Colonic mucosa (tissue), 4 donors: Measurements from ENCODE around the gene AP2S1. TPM values are rescaled to one million over a fixed set of nuclear protein-coding genes. Genes with fewer than 3 reads are reported as not detected.

Experiments
- DNase-seq: peaks from one replicate; pipeline ENCODE4 v3.0.0-alpha.2; 2020
- H3K27ac ChIP-seq: fragments of 200-600 bp; one replicate; pipeline ENCODE4 v1.8.0; 2021
- H3K27me3 ChIP-seq: fragments of 200-600 bp; one replicate; pipeline ENCODE4 v1.8.0; 2021
- H3K36me3 ChIP-seq: fragments of 200-600 bp; one replicate; pipeline ENCODE4 v1.8.0; 2021
- H3K4me1 ChIP-seq: fragments of 200-600 bp; one replicate; pipeline ENCODE4 v1.8.0; 2021; ENCODE audit warnings: mild to moderate bottlenecking
- H3K4me3 ChIP-seq: fragments of 200-600 bp; one replicate; pipeline ENCODE4 v1.8.0; 2021
- H3K9ac ChIP-seq, 2 donors: one replicate each; pipeline ENCODE4 v1.7.0; 2013; ENCODE audit warnings: control low read depth in 2 of 2, low read depth in 2 of 2, low read length in 2 of 2
- H3K9me3 ChIP-seq: fragments of 200-600 bp; one replicate; pipeline ENCODE4 v1.8.0; 2021
- intact Hi-C: fragments of 100-400 bp; cut with DNase I; formaldehyde crosslinking; loops from one replicate; pipeline ENCODE4 v1.14.1; 2022
- total RNA-seq, 2 donors: library from RNA; stranded (reverse); fragmentation: NEBNext Ultra II Directional in 1 of 2; extraction: Animal tissue kit (Norgen Biotek cat#: 25700) in 1 of 2; gene quantifications; one replicate each; pipeline ENCODE4 v1.2.1, GENCODE V29; 2021
- TF ChIP-seq, protein P1 (sequence below): fragments of 200-600 bp; IDR thresholded peaks from one replicate; pipeline ENCODE4 v1.8.0; 2022; ENCODE audit warnings: antibody characterized with exemption, mild to moderate bottlenecking
- donor health status: healthy.
- donor health status: DM: no; HTN: no; CAD: no.
- donor health status: DM: no; HTN: no; CAD: no.

AP2S1 gene
- total RNA-seq, 2 donors from 2014 or later: 132 to 208 TPM

DNA sequence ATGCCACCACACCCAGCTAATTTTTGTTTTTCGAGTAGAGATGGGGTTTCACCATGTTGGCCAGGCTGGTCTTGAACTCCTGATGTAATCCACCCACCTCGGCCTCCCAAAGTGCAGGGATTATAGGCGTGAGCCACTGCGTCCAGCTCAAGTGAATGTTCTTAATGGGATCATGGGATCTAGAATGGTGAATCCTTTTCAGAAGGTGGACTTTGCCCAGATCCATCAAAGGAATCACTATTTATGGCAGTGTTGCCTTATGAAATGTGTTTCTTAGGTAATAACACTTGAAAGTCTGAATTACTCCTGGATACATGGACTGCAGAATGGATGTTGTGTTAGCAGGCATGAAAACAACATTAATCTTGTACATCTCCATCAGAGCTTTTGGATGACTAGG is 30.4 kb upstream of the AP2S1 start:
- intact Hi-C loops: no loop called here
- DNase-seq: no peak
- H3K4me3 ChIP-seq: no peak overlapping the region
- no peaks in the 10 kb centered on the region for H3K27me3 ChIP-seq
- H3K27ac ChIP-seq: no peak overlapping the region
- no peak overlapping the region for H3K9ac ChIP-seq
- H3K36me3 ChIP-seq: no peaks in the 10 kb centered on the region
- H3K9me3 ChIP-seq: no peaks in the 10 kb centered on the region
- no peaks in the 10 kb centered on the region for H3K4me1 ChIP-seq
- TF ChIP-seq, protein P1, sequence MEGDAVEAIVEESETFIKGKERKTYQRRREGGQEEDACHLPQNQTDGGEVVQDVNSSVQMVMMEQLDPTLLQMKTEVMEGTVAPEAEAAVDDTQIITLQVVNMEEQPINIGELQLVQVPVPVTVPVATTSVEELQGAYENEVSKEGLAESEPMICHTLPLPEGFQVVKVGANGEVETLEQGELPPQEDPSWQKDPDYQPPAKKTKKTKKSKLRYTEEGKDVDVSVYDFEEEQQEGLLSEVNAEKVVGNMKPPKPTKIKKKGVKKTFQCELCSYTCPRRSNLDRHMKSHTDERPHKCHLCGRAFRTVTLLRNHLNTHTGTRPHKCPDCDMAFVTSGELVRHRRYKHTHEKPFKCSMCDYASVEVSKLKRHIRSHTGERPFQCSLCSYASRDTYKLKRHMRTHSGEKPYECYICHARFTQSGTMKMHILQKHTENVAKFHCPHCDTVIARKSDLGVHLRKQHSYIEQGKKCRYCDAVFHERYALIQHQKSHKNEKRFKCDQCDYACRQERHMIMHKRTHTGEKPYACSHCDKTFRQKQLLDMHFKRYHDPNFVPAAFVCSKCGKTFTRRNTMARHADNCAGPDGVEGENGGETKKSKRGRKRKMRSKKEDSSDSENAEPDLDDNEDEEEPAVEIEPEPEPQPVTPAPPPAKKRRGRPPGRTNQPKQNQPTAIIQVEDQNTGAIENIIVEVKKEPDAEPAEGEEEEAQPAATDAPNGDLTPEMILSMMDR: no peak

DNA sequence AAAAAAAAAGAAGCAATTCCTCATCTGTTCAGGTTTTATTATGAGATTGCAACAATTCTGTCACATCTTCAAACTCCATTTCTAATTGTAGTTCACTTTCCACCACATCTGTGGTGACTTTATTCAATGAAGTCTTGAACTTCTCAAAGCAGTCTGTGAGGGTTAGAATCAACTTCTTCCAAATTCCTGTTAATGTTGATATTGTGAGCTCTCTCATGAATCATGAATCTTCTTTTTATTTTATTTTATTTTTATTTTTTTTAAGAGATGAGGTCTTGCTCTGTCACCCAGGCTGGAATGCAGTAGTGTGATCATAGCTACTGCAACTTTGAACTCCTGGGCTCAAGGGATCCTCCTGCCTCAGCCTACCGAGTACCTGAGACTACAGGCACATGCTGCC is 29.8 kb upstream of the AP2S1 start:
- no peaks in the 10 kb centered on the region for H3K27me3 ChIP-seq
- intact Hi-C loops: no loop called here
- TF ChIP-seq, protein P1: no peak
- H3K27ac ChIP-seq: no peak overlapping the region
- H3K36me3 ChIP-seq: no peaks in the 10 kb centered on the region
- no peak overlapping the region for H3K4me3 ChIP-seq
- no peaks in the 10 kb centered on the region for H3K4me1 ChIP-seq
- no peaks in the 10 kb centered on the region for H3K9me3 ChIP-seq
- no peak overlapping the region for H3K9ac ChIP-seq
- no peak for DNase-seq

DNA sequence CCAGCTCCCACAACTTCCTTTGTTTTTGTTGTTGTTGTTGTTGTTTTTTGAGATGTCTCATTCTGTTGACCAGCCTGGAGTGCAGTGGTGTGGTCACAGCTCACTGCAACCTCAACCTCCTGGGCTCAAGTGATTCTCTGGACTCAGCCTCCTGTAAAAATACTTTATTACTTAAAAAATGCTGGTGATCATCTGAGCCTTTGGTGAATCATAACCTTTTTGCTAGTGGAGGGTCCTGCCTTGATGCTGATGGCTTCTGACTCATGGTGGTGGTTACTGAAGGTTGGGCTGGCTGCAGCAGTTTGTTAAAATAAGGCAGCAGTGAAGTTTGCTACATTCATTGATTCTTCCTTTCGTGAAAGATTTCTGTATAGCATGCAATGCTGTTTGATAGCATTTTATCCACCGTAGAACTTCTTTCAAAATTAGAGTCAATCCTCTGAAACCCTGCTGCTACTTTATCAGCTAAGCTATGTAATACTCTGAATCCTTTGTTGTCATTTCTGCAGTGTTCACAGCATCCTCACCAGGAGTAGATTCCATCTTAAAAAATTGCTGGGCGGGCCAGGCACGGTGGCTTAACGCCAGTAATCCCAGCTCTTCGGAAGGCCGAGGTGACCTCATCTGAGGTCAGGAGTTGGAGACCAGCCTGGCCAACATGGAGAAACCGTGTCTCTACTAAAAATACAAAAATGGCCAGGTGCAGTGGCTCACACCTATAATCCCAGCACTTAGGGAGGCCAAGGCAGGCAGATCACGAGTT is 28.1 kb upstream of the AP2S1 start:
- Histone ChIP-seq H3K27ac (no peak overlapping the region), H3K36me3 (no peaks in the 10 kb centered on the region), H3K9me3 (no peaks in the 10 kb centered on the region), H3K4me3 (no peak overlapping the region), H3K4me1 (no peaks in the 10 kb centered on the region), H3K9ac (no peak overlapping the region), H3K27me3 (no peaks in the 10 kb centered on the region)
- TF ChIP-seq, protein P1: no peak
- no peak for DNase-seq
- intact Hi-C loops: no loop called here

DNA sequence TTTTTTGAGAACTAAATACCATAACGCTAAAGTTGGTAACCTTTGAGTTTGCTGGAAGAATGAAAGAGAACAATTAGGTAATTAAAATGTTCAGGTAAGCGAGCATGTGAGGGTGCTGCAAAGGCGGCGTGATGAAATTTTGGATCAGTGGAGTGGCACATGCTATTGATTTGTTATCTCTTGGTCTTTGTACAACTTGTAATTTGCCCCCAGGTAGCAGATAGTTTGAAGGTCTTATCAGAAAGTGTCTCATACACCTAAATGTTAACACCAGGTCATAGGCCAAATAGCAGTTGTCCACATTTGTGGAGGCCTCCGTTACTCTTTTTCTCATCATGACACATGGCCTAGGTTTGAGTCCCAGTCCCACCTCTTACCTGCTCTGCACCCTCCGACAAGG is 25.0 kb upstream of the AP2S1 start:
- TF ChIP-seq, protein P1: no peak
- no peaks in the 10 kb centered on the region for H3K27me3 ChIP-seq
- H3K4me3 ChIP-seq: no peak overlapping the region
- no peaks in the 10 kb centered on the region for H3K36me3 ChIP-seq
- H3K4me1 ChIP-seq: no peaks in the 10 kb centered on the region
- DNase-seq: no peak
- no peak overlapping the region for H3K9ac ChIP-seq
- no peaks in the 10 kb centered on the region for H3K9me3 ChIP-seq
- no peak overlapping the region for H3K27ac ChIP-seq
- intact Hi-C loops: no loop called here

DNA sequence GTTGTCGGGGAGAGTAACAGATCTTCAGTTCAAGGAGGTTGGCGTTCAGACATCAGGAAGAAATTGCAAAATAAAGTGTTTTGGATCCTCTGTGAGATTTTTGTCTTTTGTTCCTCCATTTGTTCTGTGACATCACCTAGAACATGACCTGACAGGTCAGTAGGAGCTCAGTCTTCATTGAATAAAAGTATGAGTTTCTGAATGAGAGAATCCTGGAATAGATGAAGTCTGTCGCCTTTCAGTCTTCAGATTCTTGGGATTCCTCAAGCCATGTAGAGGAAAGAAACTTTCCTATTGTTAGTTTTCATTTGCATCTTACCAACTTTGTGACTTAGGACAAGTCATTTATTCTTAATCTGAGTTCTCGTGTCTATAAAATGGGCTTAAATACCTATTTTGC is 24.6 kb upstream of the AP2S1 start:
- DNase-seq: no peak
- intact Hi-C loops: no loop called here
- no peaks in the 10 kb centered on the region for H3K36me3 ChIP-seq
- TF ChIP-seq, protein P1: no peak
- no peaks in the 10 kb centered on the region for H3K9me3 ChIP-seq
- H3K9ac ChIP-seq: no peak overlapping the region
- no peaks in the 10 kb centered on the region for H3K27me3 ChIP-seq
- H3K27ac ChIP-seq: no peak overlapping the region
- no peaks in the 10 kb centered on the region for H3K4me1 ChIP-seq
- no peak overlapping the region for H3K4me3 ChIP-seq
